ENCODE results near the gene CDH23. TPM values are rescaled to one million over a fixed set of nuclear protein-coding genes. Genes with fewer than 3 reads are reported as not detected.

The CDH23 gene
- polyA plus RNA-seq, 1 donor (not counting 4 experiments of a cell fraction or from before 2014, with no cell fraction given) = 0.01 TPM

DNA sequence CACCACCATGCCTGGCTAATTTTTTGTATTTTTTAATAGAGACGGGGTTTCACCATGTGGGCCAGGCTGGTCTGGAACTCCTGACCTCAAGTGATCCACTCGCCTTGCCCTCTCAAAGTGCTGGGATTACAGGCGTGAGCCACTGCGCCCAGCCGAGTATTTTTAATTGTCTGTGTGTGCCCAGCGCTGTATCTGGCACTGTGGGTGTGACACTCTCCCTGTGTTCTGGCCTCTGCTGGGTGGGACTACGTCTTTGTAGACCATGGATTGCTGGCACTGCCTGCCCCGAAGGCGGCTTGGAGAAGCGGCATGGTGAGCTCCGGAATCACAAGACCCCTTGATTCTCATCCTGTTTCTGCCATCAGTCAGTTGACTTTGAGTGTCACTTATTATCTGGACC is 136.2 kb downstream of the CDH23 start:
- Histone ChIP-seq H2AFZ (ENCODE audit: control insufficient read depth, low read length) (no peak overlapping the region), H3K79me2 (ENCODE audit: control insufficient read depth, insufficient read depth, low read length) (no peaks in the 10 kb centered on the region), H3K4me2 (ENCODE audit: control insufficient read depth, extremely low read depth, insufficient read depth, low read depth, low read length) (no peak overlapping the region), H3K27me3 (ENCODE audit: control insufficient read depth, extremely low read depth, insufficient read depth, low read length) (no peaks in the 10 kb centered on the region), H4K20me1 (ENCODE audit: control insufficient read depth, extremely low read depth, insufficient read depth, low read length) (no peaks in the 10 kb centered on the region), H3K4me3 (ENCODE audit: control insufficient read depth in 2 of 3, extremely low read depth in 1 of 3, insufficient read depth in 2 of 3, low read depth in 1 of 3, low read length in 3 of 3) (no peak overlapping the region), H3K9me1 (ENCODE audit: control insufficient read depth, extremely low read depth, insufficient read depth, low read length) (no peaks in the 10 kb centered on the region), H3K4me1 (ENCODE audit: control insufficient read depth, extremely low read depth, insufficient read depth, low read length) (peaks cover 23% of the 10 kb centered on the region), H3K36me3 (ENCODE audit: control insufficient read depth in 2 of 2, extremely low read depth in 1 of 2, insufficient read depth in 2 of 2, low read length in 2 of 2) (no peaks in the 10 kb centered on the region), H3K9me3 (ENCODE audit: control insufficient read depth, low read depth, low read length) (no peaks in the 10 kb centered on the region), H3K27ac (ENCODE audit: control insufficient read depth, insufficient read depth, low read length) (no peak overlapping the region), H3K9ac (ENCODE audit: control insufficient read depth, extremely low read depth, insufficient read depth, low read length) (no peak overlapping the region)
- TF ChIP-seq, protein P1, sequence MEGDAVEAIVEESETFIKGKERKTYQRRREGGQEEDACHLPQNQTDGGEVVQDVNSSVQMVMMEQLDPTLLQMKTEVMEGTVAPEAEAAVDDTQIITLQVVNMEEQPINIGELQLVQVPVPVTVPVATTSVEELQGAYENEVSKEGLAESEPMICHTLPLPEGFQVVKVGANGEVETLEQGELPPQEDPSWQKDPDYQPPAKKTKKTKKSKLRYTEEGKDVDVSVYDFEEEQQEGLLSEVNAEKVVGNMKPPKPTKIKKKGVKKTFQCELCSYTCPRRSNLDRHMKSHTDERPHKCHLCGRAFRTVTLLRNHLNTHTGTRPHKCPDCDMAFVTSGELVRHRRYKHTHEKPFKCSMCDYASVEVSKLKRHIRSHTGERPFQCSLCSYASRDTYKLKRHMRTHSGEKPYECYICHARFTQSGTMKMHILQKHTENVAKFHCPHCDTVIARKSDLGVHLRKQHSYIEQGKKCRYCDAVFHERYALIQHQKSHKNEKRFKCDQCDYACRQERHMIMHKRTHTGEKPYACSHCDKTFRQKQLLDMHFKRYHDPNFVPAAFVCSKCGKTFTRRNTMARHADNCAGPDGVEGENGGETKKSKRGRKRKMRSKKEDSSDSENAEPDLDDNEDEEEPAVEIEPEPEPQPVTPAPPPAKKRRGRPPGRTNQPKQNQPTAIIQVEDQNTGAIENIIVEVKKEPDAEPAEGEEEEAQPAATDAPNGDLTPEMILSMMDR (optimal IDR thresholded peaks at IDR 0.05 in 1 of 3, IDR thresholded peaks at IDR 0.05 in 1 of 3, conservative IDR thresholded peaks at IDR 0.05 in 1 of 3; ENCODE audit: extremely low read depth in 1 of 3, insufficient read depth in 2 of 3, low read length in 3 of 3) = no peak
- no peak for TF ChIP-seq EZH2 (IDR thresholded peaks at IDR 0.05; ENCODE audit: low read length)
- DNase-seq (ENCODE audit: low read depth, low spot score) (no peak), FAIRE-seq (no peak)
- dilution Hi-C loops (cut with MboI; ENCODE audit: extremely low pct_ligation_motif_present, low sequenced_read_pairs) = no loop called here

DNA sequence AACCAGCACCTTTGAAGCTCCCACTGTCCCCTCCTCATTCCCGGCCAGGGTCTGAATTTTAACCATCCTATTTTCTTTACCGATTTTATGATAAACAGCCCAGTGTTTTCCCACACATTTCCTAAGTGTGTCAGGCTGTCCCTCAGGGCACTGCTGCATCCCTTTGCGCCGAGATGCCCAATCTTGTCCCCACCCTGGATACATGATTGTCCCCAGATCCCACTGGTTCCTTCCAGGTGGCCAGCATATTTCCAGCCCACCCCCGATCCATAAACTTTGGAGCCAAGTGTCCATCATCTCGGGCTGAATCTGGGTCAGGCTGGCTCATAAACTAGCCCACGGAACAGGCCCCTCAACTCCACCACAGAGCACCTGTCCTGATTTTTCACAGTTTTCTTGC is 137.2 kb downstream of the CDH23 start:
- FAIRE-seq (no peak), DNase-seq (ENCODE audit: low read depth, low spot score) (no peak)
- peaks cover 27% of the 10 kb centered on the region for H3K4me1 ChIP-seq (ENCODE audit: control insufficient read depth, extremely low read depth, insufficient read depth, low read length)
- no peaks in the 10 kb centered on the region for H3K79me2 ChIP-seq (ENCODE audit: control insufficient read depth, insufficient read depth, low read length)
- no peak overlapping the region for H3K27ac ChIP-seq (ENCODE audit: control insufficient read depth, insufficient read depth, low read length)
- no peak for TF ChIP-seq EZH2 (IDR thresholded peaks at IDR 0.05; ENCODE audit: low read length)
- TF ChIP-seq, protein P1 (optimal IDR thresholded peaks at IDR 0.05 in 1 of 3, IDR thresholded peaks at IDR 0.05 in 1 of 3, conservative IDR thresholded peaks at IDR 0.05 in 1 of 3; ENCODE audit: extremely low read depth in 1 of 3, insufficient read depth in 2 of 3, low read length in 3 of 3) = no peak
- no peaks in the 10 kb centered on the region for H3K9me1 ChIP-seq (ENCODE audit: control insufficient read depth, extremely low read depth, insufficient read depth, low read length)
- no peak overlapping the region for H3K9ac ChIP-seq (ENCODE audit: control insufficient read depth, extremely low read depth, insufficient read depth, low read length)
- H4K20me1 ChIP-seq (ENCODE audit: control insufficient read depth, extremely low read depth, insufficient read depth, low read length) = no peaks in the 10 kb centered on the region
- H3K27me3 ChIP-seq (ENCODE audit: control insufficient read depth, extremely low read depth, insufficient read depth, low read length) = no peaks in the 10 kb centered on the region
- H2AFZ ChIP-seq (ENCODE audit: control insufficient read depth, low read length) = no peak overlapping the region
- no peak overlapping the region for H3K4me2 ChIP-seq (ENCODE audit: control insufficient read depth, extremely low read depth, insufficient read depth, low read depth, low read length)
- no peaks in the 10 kb centered on the region for H3K9me3 ChIP-seq (ENCODE audit: control insufficient read depth, low read depth, low read length)
- no peak overlapping the region for H3K4me3 ChIP-seq (ENCODE audit: control insufficient read depth in 2 of 3, extremely low read depth in 1 of 3, insufficient read depth in 2 of 3, low read depth in 1 of 3, low read length in 3 of 3)
- dilution Hi-C loops (cut with MboI; ENCODE audit: extremely low pct_ligation_motif_present, low sequenced_read_pairs) = no loop called here
- no peaks in the 10 kb centered on the region for H3K36me3 ChIP-seq (ENCODE audit: control insufficient read depth in 2 of 2, extremely low read depth in 1 of 2, insufficient read depth in 2 of 2, low read length in 2 of 2)
